ENCODE results near the gene RIPOR3. TPM values are rescaled to one million over a fixed set of nuclear protein-coding genes. Genes with fewer than 3 reads are reported as not detected.
A peak's percentile ranks its signal among the peaks of the same experiment; 100 is the strongest.

The RIPOR3 gene
- total RNA-seq (4.3 and 5.6 TPM in 2 replicates), polyA plus RNA-seq (5.7 and 10.3 TPM in 2 replicates)

- Histone ChIP-seq H3K27ac (peak within 1 kb of the TSS; percentile 75), H3K9me2 (replicated peaks; ENCODE audit: insufficient read depth) (no peaks in the 10 kb centered on the region), H3K4me3 (peak within 1 kb of the TSS; percentile 23), H3K9me3 (ENCODE audit: low read depth) (no peaks in the 10 kb centered on the region), H3K4me1 (ENCODE audit: insufficient read depth) (peaks cover 35% of the 10 kb centered on the region), H3K27me3 (no peaks in the 10 kb centered on the region), H4K20me1 (ENCODE audit: insufficient read depth, poor library complexity, severe bottlenecking) (no peaks in the 10 kb centered on the region), H3K36me3 (replicated peaks; ENCODE audit: insufficient read depth, low read depth) (no peaks in the 10 kb centered on the region), H2AFZ (peak within 1 kb of the TSS; percentile 55), H3K4me2 (peak within 1 kb of the TSS; percentile 94), H3K79me2 (no peaks in the 10 kb centered on the region)
- peak; percentile 19 for DNase-seq (ENCODE audit: low spot score)
- no peak for TF ChIP-seq EZH2phosphoT487 (IDR thresholded peaks at IDR 0.05; ENCODE audit: low read depth, severe bottlenecking, unreplicated experiment)
- WGBS (ENCODE audit: low lambda C conversion rate, missing lambda C conversion rate), result 17% methylated on average over 33 of the region's 42 CpGs
Measured at GRCh38 chr20:50690650-50691572, at the start of gene RIPOR3. Gene RIPOR3, minus strand, starts transcription at chr20:50691542. Its CDS starts 414 bp downstream, at chr20:50691128.

GRCh38 chr20:50737352-50737751, 46.0 kb upstream of the RIPOR3 start:
- peak overlapping the region; percentile 86 for H3K27ac ChIP-seq
- no peaks in the 10 kb centered on the region for H3K9me3 ChIP-seq (ENCODE audit: low read depth)
- H3K4me3 ChIP-seq, result no peak overlapping the region
- H2AFZ ChIP-seq, result no peak overlapping the region
- H3K4me2 ChIP-seq, result no peak overlapping the region
- TF ChIP-seq EZH2 (IDR thresholded peaks at IDR 0.05; ENCODE audit: borderline replicate concordance) (no peak), EZH2phosphoT487 (IDR thresholded peaks at IDR 0.05; ENCODE audit: low read depth, severe bottlenecking, unreplicated experiment) (no peak)
- H3K36me3 ChIP-seq (replicated peaks; ENCODE audit: insufficient read depth, low read depth), result no peaks in the 10 kb centered on the region
- DNase-seq (ENCODE audit: low spot score), result no peak
- WGBS (ENCODE audit: low lambda C conversion rate, missing lambda C conversion rate), result 57% methylated on average over 4 of the region's 4 CpGs
- no peaks in the 10 kb centered on the region for H3K27me3 ChIP-seq
- H3K4me1 ChIP-seq (ENCODE audit: insufficient read depth), result peaks cover 40% of the 10 kb centered on the region
- no peaks in the 10 kb centered on the region for H3K9me2 ChIP-seq (replicated peaks; ENCODE audit: insufficient read depth)
- H3K79me2 ChIP-seq, result peaks cover 95% of the 10 kb centered on the region
- H4K20me1 ChIP-seq (ENCODE audit: insufficient read depth, poor library complexity, severe bottlenecking), result no peaks in the 10 kb centered on the region

- no peaks in the 10 kb centered on the region for H4K20me1 ChIP-seq (ENCODE audit: insufficient read depth, poor library complexity, severe bottlenecking)
Measured at GRCh38 chr20:50735813-50736212, 44.5 kb upstream of the RIPOR3 start.

More at GRCh38 chr20:50735813-50736212, 44.5 kb upstream of the RIPOR3 start:
- Histone ChIP-seq H3K4me2 (peak overlapping the region; percentile 80), H3K27me3 (no peaks in the 10 kb centered on the region), H2AFZ (no peak overlapping the region), H3K79me2 (peaks cover 88% of the 10 kb centered on the region), H3K4me1 (ENCODE audit: insufficient read depth) (peaks cover 33% of the 10 kb centered on the region), H3K36me3 (replicated peaks; ENCODE audit: insufficient read depth, low read depth) (no peaks in the 10 kb centered on the region), H3K4me3 (no peak overlapping the region), H3K27ac (peak overlapping the region; percentile 86), H3K9me2 (replicated peaks; ENCODE audit: insufficient read depth) (no peaks in the 10 kb centered on the region), H3K9me3 (ENCODE audit: low read depth) (no peaks in the 10 kb centered on the region)
- DNase-seq (ENCODE audit: low spot score), result no peak
- no peak for TF ChIP-seq EZH2phosphoT487 (IDR thresholded peaks at IDR 0.05; ENCODE audit: low read depth, severe bottlenecking, unreplicated experiment)
- no peak for TF ChIP-seq EZH2 (IDR thresholded peaks at IDR 0.05; ENCODE audit: borderline replicate concordance)
- TF ChIP-seq CTCF (IDR thresholded peaks at IDR 0.05; ENCODE audit: poor library complexity), result no peak

Data from hepatocyte (in vitro differentiated cells).